Left kidney (tissue), 8 donors: Measurements from ENCODE around the gene CSTF3. TPM values are rescaled to one million over a fixed set of nuclear protein-coding genes. Genes with fewer than 3 reads are reported as not detected.
"Not testable (repeated sequence)": the region's sequence is repeated elsewhere in the genome, so short reads cannot be mapped to it uniquely, and the experiment has no call there.

Experiments
- DNase-seq: peaks from one replicate; pipeline ENCODE4 v3.0.0-alpha.2; 2013
- long read RNA-seq, 8 donors: transcript quantifications; one replicate each; lab custom pipeline, GENCODE V29; 2026
- polyA plus RNA-seq: library from polyadenylated mRNA; unstranded; fragments of 120-200 nt; gene quantifications from one replicate; pipeline ENCODE4 v1.2.1, GENCODE V29; 2013; ENCODE audit not compliant: insufficient read length

Gene CSTF3
- polyA plus RNA-seq: 67.3 TPM
- long read RNA-seq, donor 1, transcript CSTF3-203 (3 exons, 1,132 nt): major isoform, 30 of 42 reads
- long read RNA-seq, donor 1, transcript CSTF3-202 (2 exons, 715 nt): minor isoform, 10 of 42 reads
- long read RNA-seq, donor 1, partial matches to known transcripts: 0 of 42 reads
- long read RNA-seq, donor 1, other reads (novel, unspliced or antisense): 0 of 42 reads
- long read RNA-seq, donor 2, transcript CSTF3-202 (2 exons, 715 nt): minor isoform, 17 of 44 reads
- long read RNA-seq, donor 2, transcript CSTF3-203 (3 exons, 1,132 nt): major isoform, 25 of 44 reads
- long read RNA-seq, donor 2, partial matches to known transcripts: 0 of 44 reads
- long read RNA-seq, donor 2, other reads (novel, unspliced or antisense): 0 of 44 reads
- long read RNA-seq, donor 3, transcript CSTF3-203 (3 exons, 1,132 nt): major isoform, 22 of 35 reads
- long read RNA-seq, donor 3, transcript CSTF3-202 (2 exons, 715 nt): minor isoform, 13 of 35 reads
- long read RNA-seq, donor 3, partial matches to known transcripts: 0 of 35 reads
- long read RNA-seq, donor 3, other reads (novel, unspliced or antisense): 0 of 35 reads
- long read RNA-seq, donor 4, partial matches to known transcripts: 0 of 7 reads
- long read RNA-seq, donor 4, other reads (novel, unspliced or antisense): 0 of 7 reads
- long read RNA-seq, donor 5, transcript CSTF3-203 (3 exons, 1,132 nt): major isoform, 40 of 90 reads
- long read RNA-seq, donor 5, transcript CSTF3-202 (2 exons, 715 nt): minor isoform, 28 of 90 reads
- long read RNA-seq, donor 5, partial matches to known transcripts: 13 of 90 reads
- long read RNA-seq, donor 5, other reads (novel, unspliced or antisense): 5 of 90 reads
- long read RNA-seq, donor 6, transcript CSTF3-202 (2 exons, 715 nt): minor isoform, 8 of 55 reads
- long read RNA-seq, donor 6, transcript CSTF3-203 (3 exons, 1,132 nt): major isoform, 31 of 55 reads
- long read RNA-seq, donor 6, partial matches to known transcripts: 13 of 55 reads
- long read RNA-seq, donor 6, other reads (novel, unspliced or antisense): 0 of 55 reads
- long read RNA-seq, donor 7, transcript CSTF3-201 (21 exons, 2,797 nt): minor isoform, 8 of 75 reads
- long read RNA-seq, donor 7, transcript CSTF3-203 (3 exons, 1,132 nt): major isoform, 38 of 75 reads
- long read RNA-seq, donor 7, transcript CSTF3-202 (2 exons, 715 nt): minor isoform, 22 of 75 reads
- long read RNA-seq, donor 7, partial matches to known transcripts: 7 of 75 reads
- long read RNA-seq, donor 7, other reads (novel, unspliced or antisense): 0 of 75 reads
- long read RNA-seq, donor 8, transcript CSTF3-202 (2 exons, 715 nt): minor isoform, 6 of 16 reads
- long read RNA-seq, donor 8, transcript CSTF3-203 (3 exons, 1,132 nt): major isoform, 7 of 16 reads
- long read RNA-seq, donor 8, partial matches to known transcripts: 0 of 16 reads
- long read RNA-seq, donor 8, other reads (novel, unspliced or antisense): 0 of 16 reads

- DNase-seq: peak; percentile 100
Observed at GRCh38 chr11:33161120-33162005, at the start of gene CSTF3. CSTF3 (minus strand) TSS chr11:33161480; CDS start chr11:33161325, 155 bp downstream.

GRCh38 chr11:33208150-33208549, 46.9 kb upstream of the CSTF3 start:
- no peak for DNase-seq

GRCh38 chr11:33207408-33207985, 46.2 kb upstream of the CSTF3 start:
- peak; percentile 21 for DNase-seq

GRCh38 chr11:33197915-33198727, 36.8 kb upstream of the CSTF3 start:
- DNase-seq: no peak

- DNase-seq: peak; percentile 24
Observed at GRCh38 chr11:33195462-33196173, 34.3 kb upstream of the CSTF3 start.

GRCh38 chr11:33194455-33194854, 33.2 kb upstream of the CSTF3 start:
- no peak for DNase-seq

GRCh38 chr11:33191467-33191866, 30.2 kb upstream of the CSTF3 start:
- DNase-seq: no peak

GRCh38 chr11:33187998-33188722, 26.9 kb upstream of the CSTF3 start:
- DNase-seq: no peak

GRCh38 chr11:33185756-33186155, 24.5 kb upstream of the CSTF3 start:
- DNase-seq: no peak

- DNase-seq: no peak
Observed at GRCh38 chr11:33182246-33182878, 21.1 kb upstream of the CSTF3 start.

- DNase-seq: no peak
Observed at GRCh38 chr11:33179348-33179803, 18.1 kb upstream of the CSTF3 start.

GRCh38 chr11:33178443-33179180, 17.3 kb upstream of the CSTF3 start:
- no peak for DNase-seq

- no peak for DNase-seq
Observed at GRCh38 chr11:33177676-33178336, 16.5 kb upstream of the CSTF3 start.

- not testable (repeated sequence) for DNase-seq
Observed at GRCh38 chr11:33176760-33177159, 15.5 kb upstream of the CSTF3 start.

- DNase-seq: no peak
Observed at GRCh38 chr11:33172996-33173395, 11.7 kb upstream of the CSTF3 start.

GRCh38 chr11:33172345-33172744, 11.1 kb upstream of the CSTF3 start:
- DNase-seq: no peak
